Glutamatergic neuron (in vitro differentiated cells): ENCODE results near the gene CDS1. TPM values are rescaled to one million over a fixed set of nuclear protein-coding genes. Genes with fewer than 3 reads are reported as not detected.

Experiments
- DNase-seq: peaks from one replicate; pipeline ENCODE4 v3.0.0; 2022
- H3K27ac Mint-ChIP-seq: one replicate; pipeline ENCODE4 v1.8.0; 2020; ENCODE audit warnings: mild to moderate bottlenecking, mixed read lengths, inconsistent platforms; ENCODE audit not compliant: unreplicated experiment
- H3K27me3 Mint-ChIP-seq: one replicate; pipeline ENCODE4 v1.8.0; 2020; ENCODE audit warnings: mild to moderate bottlenecking, moderate library complexity, mixed read lengths, inconsistent platforms; ENCODE audit not compliant: unreplicated experiment
- H3K36me3 Mint-ChIP-seq: one replicate; pipeline ENCODE4 v1.8.0; 2020; ENCODE audit warnings: mild to moderate bottlenecking, mixed read lengths, inconsistent platforms; ENCODE audit not compliant: unreplicated experiment
- H3K4me1 Mint-ChIP-seq: one replicate; pipeline ENCODE4 v1.8.0; 2020; ENCODE audit warnings: mild to moderate bottlenecking, low read depth, mixed read lengths, inconsistent platforms; ENCODE audit not compliant: unreplicated experiment
- H3K4me3 Mint-ChIP-seq: one replicate; pipeline ENCODE4 v1.8.0; 2020; ENCODE audit warnings: mild to moderate bottlenecking, mixed read lengths, inconsistent platforms; ENCODE audit not compliant: unreplicated experiment
- H3K9me3 Mint-ChIP-seq: one replicate; pipeline ENCODE4 v1.8.0; 2020; ENCODE audit warnings: mild to moderate bottlenecking, moderate library complexity, mixed read lengths, inconsistent platforms; ENCODE audit not compliant: unreplicated experiment
- CTCF ChIP-seq: fragments of 200-600 bp; sonication (generic); IDR thresholded peaks from one replicate; pipeline ENCODE4 v1.5.0; 2021; ENCODE audit not compliant: partially characterized antibody, unreplicated experiment
- total RNA-seq: library from RNA; stranded (reverse); fragmentation: NEBNext Ultra II Directional; extraction: Animal tissue kit (Norgen Biotek cat#: 25700); gene quantifications from one replicate; pipeline ENCODE4 v1.2.1, GENCODE V29; 2021; ENCODE audit not compliant: unreplicated experiment

The CDS1 gene
- total RNA-seq, 1 donor from 2014 or later: 1.3 TPM

GRCh38 chr4:84673475-84674240 is 90.7 kb downstream of the CDS1 start:
- no peak for TF ChIP-seq CTCF
- H3K4me1 Mint-ChIP-seq: no peaks in the 10 kb centered on the region

DNA sequence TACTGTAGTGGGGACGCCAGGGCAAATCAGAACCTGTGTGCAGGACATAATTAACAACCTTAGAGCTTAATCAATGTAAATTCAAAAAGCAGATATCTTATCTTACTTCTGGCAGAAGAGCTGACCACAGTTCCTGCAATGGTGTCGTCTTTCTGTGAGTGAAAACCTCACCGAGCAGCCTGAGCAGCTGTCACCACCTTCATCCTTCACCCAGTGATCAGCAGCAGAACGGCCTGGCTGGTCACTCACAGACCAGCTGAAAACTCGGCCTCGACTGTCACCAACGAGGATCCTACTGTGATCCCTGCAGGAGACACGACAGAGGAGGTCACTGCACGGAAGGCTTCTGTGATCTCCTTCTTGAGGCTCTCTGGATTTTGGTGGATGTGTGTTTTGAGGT is 94.2 kb downstream of the CDS1 start:
- no peaks in the 10 kb centered on the region for H3K9me3 Mint-ChIP-seq
- H3K4me1 Mint-ChIP-seq: no peaks in the 10 kb centered on the region
- no peak overlapping the region for H3K4me3 Mint-ChIP-seq
- TF ChIP-seq CTCF: no peak
- H3K27ac Mint-ChIP-seq: peak overlapping the region; percentile 62
- H3K36me3 Mint-ChIP-seq: no peaks in the 10 kb centered on the region
- H3K27me3 Mint-ChIP-seq: peaks cover 4% of the 10 kb centered on the region
- DNase-seq: no peak

More at GRCh38 chr4:84673475-84674240, 90.7 kb downstream of the CDS1 start:
- no peaks in the 10 kb centered on the region for H3K36me3 Mint-ChIP-seq
- peaks cover 2% of the 10 kb centered on the region for H3K27me3 Mint-ChIP-seq
- no peaks in the 10 kb centered on the region for H3K9me3 Mint-ChIP-seq
- no peak for DNase-seq
- no peak overlapping the region for H3K27ac Mint-ChIP-seq
- no peak overlapping the region for H3K4me3 Mint-ChIP-seq

DNA sequence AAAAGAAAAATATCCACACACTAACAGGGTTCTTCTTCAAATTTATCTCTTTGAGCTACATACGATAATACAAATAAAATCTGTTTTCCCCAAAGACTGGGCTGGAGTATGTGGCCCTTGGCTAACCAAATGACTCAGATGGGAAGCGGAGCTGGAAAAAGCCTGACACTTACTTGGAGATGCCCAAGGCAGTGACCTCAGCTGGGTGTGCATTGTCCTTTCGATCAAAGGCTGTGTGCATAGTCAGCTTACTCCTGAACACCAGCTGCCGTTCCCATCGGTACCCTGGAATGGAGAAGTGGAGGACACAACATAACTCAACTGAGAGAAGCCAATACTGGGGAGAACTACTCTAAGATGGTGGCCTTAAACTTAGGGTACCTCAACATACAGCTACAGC is 95.1 kb downstream of the CDS1 start:
- Mint-ChIP-seq H3K4me1 (no peaks in the 10 kb centered on the region), H3K4me3 (no peak overlapping the region), H3K9me3 (no peaks in the 10 kb centered on the region), H3K36me3 (no peaks in the 10 kb centered on the region), H3K27ac (no peak overlapping the region), H3K27me3 (peaks cover 4% of the 10 kb centered on the region)
- no peak for DNase-seq
- no peak for TF ChIP-seq CTCF

DNA sequence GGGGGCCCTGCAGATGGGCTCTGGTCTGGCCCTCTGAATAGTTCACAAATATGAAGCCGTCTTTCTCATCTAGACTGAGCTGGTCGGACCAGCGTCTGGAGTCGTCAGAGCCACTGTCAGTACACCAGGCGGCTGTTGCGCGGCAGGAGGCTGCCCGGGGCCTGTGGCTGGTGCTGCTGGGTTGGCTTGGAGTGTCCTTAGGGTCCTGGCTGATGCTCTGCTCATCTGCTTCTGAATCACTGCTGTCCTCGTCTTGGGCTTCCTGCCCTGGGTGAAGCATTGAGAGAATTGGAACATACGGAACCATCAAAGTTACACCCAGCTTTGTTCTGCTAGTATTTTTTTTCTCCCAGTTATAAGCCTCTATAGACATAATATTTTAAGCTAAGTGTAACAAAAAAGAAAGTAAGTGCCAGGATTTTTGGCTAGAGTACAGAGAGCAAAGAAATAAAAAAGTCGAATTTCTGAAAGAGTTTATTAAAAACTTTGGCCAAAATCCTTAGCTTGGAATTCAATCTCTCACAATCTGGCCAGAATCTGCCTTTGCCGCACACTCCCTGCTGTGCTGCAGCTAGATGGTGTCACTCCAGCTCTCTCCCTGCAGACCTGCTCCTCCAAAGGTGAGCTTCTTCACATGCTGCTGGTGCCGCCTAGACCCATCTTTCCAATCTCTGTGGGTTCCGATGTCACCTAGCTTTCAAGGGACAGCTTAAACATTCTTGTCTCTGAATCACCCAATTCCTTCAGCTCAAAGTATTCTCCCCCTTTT is 96.2 kb downstream of the CDS1 start:
- Mint-ChIP-seq H3K4me1 (no peaks in the 10 kb centered on the region), H3K36me3 (no peaks in the 10 kb centered on the region), H3K4me3 (no peak overlapping the region), H3K27ac (no peak overlapping the region), H3K27me3 (peaks cover 4% of the 10 kb centered on the region), H3K9me3 (peaks cover 2% of the 10 kb centered on the region)
- no peak for TF ChIP-seq CTCF
- no peak for DNase-seq

GRCh38 chr4:84680956-84681355 is 98.0 kb downstream of the CDS1 start:
- no peaks in the 10 kb centered on the region for H3K36me3 Mint-ChIP-seq
- H3K4me3 Mint-ChIP-seq: no peak overlapping the region
- peaks cover 2% of the 10 kb centered on the region for H3K27me3 Mint-ChIP-seq
- DNase-seq: no peak
- H3K9me3 Mint-ChIP-seq: peaks cover 2% of the 10 kb centered on the region
- H3K27ac Mint-ChIP-seq: no peak overlapping the region
- H3K4me1 Mint-ChIP-seq: no peaks in the 10 kb centered on the region
- TF ChIP-seq CTCF: no peak
